ENCODE measurements around the gene SHOX. TPM values are rescaled to one million over a fixed set of nuclear protein-coding genes. Genes with fewer than 3 reads are reported as not detected.

The SHOX gene
- polyA plus RNA-seq, 1 of the 3 experiments (the other 2 are of a cell fraction): not detected

DNA sequence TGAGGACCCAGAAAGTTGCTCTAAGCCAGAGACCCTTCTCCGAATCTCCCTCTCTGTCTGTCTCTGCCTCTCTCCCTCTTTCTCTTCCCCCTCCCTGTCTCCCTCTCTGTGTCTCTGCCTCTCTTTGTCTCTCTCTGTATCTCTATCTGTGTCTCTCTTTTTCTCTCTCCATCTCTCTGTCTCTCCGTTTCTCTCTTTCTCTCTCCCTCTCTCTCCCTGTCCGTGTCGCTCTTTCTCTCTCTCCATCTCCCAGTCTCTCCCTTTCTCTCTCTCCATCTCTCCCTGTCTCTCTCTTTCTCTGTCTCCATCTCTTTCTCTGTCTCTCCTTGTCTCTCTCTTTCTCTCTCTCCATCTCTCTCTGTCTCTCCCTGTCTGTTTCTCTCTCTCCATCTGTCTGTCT, 2.6 kb upstream of the SHOX start:
- TF ChIP-seq SMC3 (IDR thresholded peaks at IDR 0.05; ENCODE audit: low read depth, low read length) (no peak), RAD21 (IDR thresholded peaks at IDR 0.05; ENCODE audit: low read length) (no peak)
- TF ChIP-seq, protein P1, sequence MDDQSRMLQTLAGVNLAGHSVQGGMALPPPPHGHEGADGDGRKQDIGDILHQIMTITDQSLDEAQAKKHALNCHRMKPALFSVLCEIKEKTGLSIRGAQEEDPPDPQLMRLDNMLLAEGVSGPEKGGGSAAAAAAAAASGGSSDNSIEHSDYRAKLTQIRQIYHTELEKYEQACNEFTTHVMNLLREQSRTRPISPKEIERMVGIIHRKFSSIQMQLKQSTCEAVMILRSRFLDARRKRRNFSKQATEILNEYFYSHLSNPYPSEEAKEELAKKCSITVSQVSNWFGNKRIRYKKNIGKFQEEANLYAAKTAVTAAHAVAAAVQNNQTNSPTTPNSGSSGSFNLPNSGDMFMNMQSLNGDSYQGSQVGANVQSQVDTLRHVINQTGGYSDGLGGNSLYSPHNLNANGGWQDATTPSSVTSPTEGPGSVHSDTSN (IDR thresholded peaks at IDR 0.05): no peak
- no peaks in the 10 kb centered on the region for H3F3A ChIP-seq (replicated peaks; ENCODE audit: insufficient read depth)
- DNase-seq: no peak
- H3K9me3 ChIP-seq: no peaks in the 10 kb centered on the region
- peaks cover 27% of the 10 kb centered on the region for H3K27me3 ChIP-seq (ENCODE audit: insufficient read depth)
- WGBS (ENCODE audit: low lambda C conversion rate): 17% methylated on average over 4 of the region's 4 CpGs
- H3K36me3 ChIP-seq (replicated peaks in 1 of 2; ENCODE audit: control insufficient read depth in 1 of 2, insufficient read depth in 2 of 2, low read length in 1 of 2): no peaks in the 10 kb centered on the region
- POLR2A ChIA-PET: no interaction called here
- H3K27ac ChIP-seq (ENCODE audit: low read depth in 2 of 2, low read length in 1 of 2): no peak overlapping the region
- H3K9me2 ChIP-seq: no peaks in the 10 kb centered on the region
- no peak overlapping the region for H3K4me3 ChIP-seq (ENCODE audit: low read depth in 2 of 2, low read length in 1 of 2)
- H3K9ac ChIP-seq: no peak overlapping the region
- CTCF ChIA-PET: no interaction called here
- H4K20me1 ChIP-seq (ENCODE audit: insufficient read depth): no peaks in the 10 kb centered on the region
- no peak overlapping the region for H3K4me2 ChIP-seq
- H2AFZ ChIP-seq (ENCODE audit: low read depth): no peak overlapping the region
- H3K79me2 ChIP-seq (ENCODE audit: insufficient read depth): no peaks in the 10 kb centered on the region
- H3K4me1 ChIP-seq (ENCODE audit: control insufficient read depth in 1 of 2, insufficient read depth in 2 of 2, low read depth in 1 of 2, low read length in 1 of 2): no peaks in the 10 kb centered on the region

DNA sequence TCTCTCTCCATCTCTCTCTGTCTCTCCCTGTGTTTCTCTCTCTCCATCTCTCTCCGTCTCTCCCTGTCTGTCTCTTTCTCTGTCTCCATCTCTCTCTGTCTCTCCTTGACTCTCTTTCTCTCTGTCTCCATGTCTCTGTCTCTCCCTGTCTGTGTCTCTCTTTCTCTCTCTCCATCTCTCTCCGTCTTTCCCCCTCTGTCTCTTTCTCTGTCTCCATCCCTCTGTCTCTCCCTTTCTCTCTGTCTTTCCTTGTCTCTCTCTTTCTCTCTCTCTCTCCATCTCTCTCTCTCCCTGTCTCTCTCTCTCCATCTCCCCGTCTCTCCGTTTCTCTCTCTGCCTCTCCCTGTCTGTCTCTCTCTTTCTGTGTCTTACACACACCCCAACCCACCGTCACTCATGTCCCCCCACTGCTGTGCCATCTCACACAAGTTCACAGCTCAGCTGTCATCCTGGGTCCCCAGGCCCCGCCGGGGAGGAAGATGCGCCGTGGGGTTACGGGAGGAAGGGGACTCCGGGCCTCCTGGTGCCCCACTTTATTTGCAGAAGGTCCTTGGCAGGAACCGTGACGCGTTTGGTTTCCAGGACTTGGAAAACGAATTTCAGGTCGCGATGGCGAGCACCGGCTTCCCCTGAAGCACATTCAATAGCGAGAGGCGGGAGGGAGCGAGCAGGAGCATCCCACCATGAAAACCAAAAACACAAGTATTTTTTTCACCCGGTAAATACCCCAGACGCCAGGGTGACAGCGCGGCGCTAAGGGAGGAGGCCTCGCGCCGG, 1.2 kb upstream of the SHOX start:
- H3K36me3 ChIP-seq (replicated peaks in 1 of 2; ENCODE audit: control insufficient read depth in 1 of 2, insufficient read depth in 2 of 2, low read length in 1 of 2): no peaks in the 10 kb centered on the region
- H2AFZ ChIP-seq (ENCODE audit: low read depth): no peak overlapping the region
- H3K9ac ChIP-seq: no peak overlapping the region
- no peaks in the 10 kb centered on the region for H3K4me1 ChIP-seq (ENCODE audit: control insufficient read depth in 1 of 2, insufficient read depth in 2 of 2, low read depth in 1 of 2, low read length in 1 of 2)
- 38% methylated on average over 26 of the region's 30 CpGs for WGBS (ENCODE audit: low lambda C conversion rate)
- TF ChIP-seq NRF1 (IDR thresholded peaks at IDR 0.05; ENCODE audit: low read depth, low read length): no peak
- no peak for TF ChIP-seq SMC3 (IDR thresholded peaks at IDR 0.05; ENCODE audit: low read depth, low read length)
- TF ChIP-seq YY1 (IDR thresholded peaks at IDR 0.05; ENCODE audit: low read depth): no peak
- TF ChIP-seq, protein P2, sequence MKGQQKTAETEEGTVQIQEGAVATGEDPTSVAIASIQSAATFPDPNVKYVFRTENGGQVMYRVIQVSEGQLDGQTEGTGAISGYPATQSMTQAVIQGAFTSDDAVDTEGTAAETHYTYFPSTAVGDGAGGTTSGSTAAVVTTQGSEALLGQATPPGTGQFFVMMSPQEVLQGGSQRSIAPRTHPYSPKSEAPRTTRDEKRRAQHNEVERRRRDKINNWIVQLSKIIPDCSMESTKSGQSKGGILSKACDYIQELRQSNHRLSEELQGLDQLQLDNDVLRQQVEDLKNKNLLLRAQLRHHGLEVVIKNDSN (IDR thresholded peaks at IDR 0.05; ENCODE audit: borderline replicate concordance, low read depth): no peak
- TF ChIP-seq, protein P3, sequence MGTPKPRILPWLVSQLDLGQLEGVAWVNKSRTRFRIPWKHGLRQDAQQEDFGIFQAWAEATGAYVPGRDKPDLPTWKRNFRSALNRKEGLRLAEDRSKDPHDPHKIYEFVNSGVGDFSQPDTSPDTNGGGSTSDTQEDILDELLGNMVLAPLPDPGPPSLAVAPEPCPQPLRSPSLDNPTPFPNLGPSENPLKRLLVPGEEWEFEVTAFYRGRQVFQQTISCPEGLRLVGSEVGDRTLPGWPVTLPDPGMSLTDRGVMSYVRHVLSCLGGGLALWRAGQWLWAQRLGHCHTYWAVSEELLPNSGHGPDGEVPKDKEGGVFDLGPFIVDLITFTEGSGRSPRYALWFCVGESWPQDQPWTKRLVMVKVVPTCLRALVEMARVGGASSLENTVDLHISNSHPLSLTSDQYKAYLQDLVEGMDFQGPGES (IDR thresholded peaks at IDR 0.05; ENCODE audit: low read depth, low read length): no peak
- TF ChIP-seq FOSL2 (IDR thresholded peaks at IDR 0.05; ENCODE audit: borderline replicate concordance, low read depth): no peak
- no peak for TF ChIP-seq RCOR1 (IDR thresholded peaks at IDR 0.05; ENCODE audit: low read length)
- TF ChIP-seq EZH2phosphoT487 (IDR thresholded peaks at IDR 0.05; ENCODE audit: borderline replicate concordance, low read depth): no peak
- no peaks in the 10 kb centered on the region for H3K9me2 ChIP-seq
- no peak overlapping the region for H3K27ac ChIP-seq (ENCODE audit: low read depth in 2 of 2, low read length in 1 of 2)
- H3K4me3 ChIP-seq (ENCODE audit: low read depth in 2 of 2, low read length in 1 of 2): no peak overlapping the region
- H3K79me2 ChIP-seq (ENCODE audit: insufficient read depth): no peaks in the 10 kb centered on the region
- no peaks in the 10 kb centered on the region for H3F3A ChIP-seq (replicated peaks; ENCODE audit: insufficient read depth)
- no peak overlapping the region for H3K4me2 ChIP-seq
- POLR2A ChIA-PET: no interaction called here
- H4K20me1 ChIP-seq (ENCODE audit: insufficient read depth): no peaks in the 10 kb centered on the region
- H3K9me3 ChIP-seq: no peaks in the 10 kb centered on the region
- CTCF ChIA-PET: no interaction called here
- DNase-seq: no peak
- peaks cover 38% of the 10 kb centered on the region for H3K27me3 ChIP-seq (ENCODE audit: insufficient read depth)

Data from SK-N-SH (cell line).